ENCODE measurements around the gene LHPP.

Gene LHPP

GRCh38 chr10:124595143-124595883 is 133.7 kb downstream of the LHPP start:
- DNase-seq (ENCODE audit: low read depth) = no peak

DNA sequence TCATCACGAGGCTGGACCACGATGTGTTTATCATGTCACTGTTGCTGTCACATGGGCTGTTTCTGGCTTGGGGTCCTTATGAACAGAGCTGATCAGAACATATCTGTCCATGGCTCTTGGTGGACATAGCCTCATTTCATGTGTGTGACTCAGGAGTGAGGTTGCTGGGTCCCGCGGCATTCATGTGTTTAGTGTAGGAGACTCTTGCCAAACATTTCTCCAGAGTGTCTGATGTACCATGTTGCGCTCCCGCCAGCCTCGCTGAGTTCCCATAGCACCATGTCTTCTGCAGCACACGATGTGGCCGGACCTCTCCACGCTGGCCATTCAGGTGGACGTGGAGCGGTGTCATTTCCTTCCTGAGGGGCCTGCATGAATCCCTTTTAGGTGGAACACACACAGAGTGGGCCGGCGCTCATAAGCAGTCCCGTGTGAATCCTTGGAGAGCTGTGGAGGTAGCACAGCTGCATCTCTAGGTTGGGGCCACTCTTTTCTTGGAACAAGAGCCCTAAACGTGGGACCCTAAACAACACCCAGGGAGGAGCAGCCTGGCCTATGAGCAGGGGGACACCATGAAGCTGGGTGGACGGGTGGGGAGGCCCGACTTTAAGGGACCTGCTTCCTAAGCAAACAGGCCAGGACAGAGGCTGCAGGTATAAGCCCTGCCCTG is 134.6 kb downstream of the LHPP start:
- DNase-seq (ENCODE audit: low read depth) = no peak

GRCh38 chr10:124596962-124597845 is 135.6 kb downstream of the LHPP start:
- no peak for DNase-seq (ENCODE audit: low read depth)

DNA sequence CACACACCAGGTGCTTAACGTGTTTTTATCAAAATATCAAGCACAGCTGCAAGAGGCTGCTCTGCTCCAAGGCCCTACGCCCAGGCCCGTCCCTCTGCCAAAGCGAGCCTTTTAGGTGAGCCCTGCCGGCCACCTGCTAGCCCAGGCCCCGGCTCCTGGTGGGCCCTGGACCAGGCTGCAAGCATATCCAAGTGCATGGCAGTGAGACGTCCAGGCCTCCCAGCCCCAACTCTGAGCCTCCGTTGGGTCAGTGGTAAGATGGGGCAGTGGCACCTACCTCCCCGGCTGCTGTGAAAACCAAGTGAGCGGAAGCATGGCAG is 136.2 kb downstream of the LHPP start:
- no peak for DNase-seq (ENCODE audit: low read depth)

DNA sequence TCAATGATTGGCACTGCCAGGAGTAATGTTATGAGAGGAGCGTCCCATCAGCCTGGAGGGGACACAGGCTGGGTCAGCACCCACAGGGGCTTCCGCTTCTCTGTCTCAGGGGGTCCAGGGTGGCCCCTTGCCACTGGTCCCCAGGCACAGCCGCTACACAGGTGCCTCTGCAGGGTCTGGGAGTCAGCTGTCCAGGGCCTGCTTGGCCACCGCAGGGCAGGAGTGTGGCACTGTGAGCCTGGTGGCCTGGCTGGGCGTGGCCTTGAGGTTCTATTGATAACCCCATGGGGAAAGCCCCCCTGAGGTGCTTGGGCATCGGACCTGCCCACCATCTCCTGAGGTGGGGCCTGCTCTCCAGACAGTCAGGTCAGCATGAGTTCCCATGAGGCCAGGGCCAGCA is 136.6 kb downstream of the LHPP start:
- no peak for DNase-seq (ENCODE audit: low read depth)

GRCh38 chr10:124598773-124599587 is 137.4 kb downstream of the LHPP start:
- DNase-seq (ENCODE audit: low read depth) = no peak

- DNase-seq (ENCODE audit: low read depth) = no peak
These were observed 138.0 kb downstream of the LHPP start for GRCh38 chr10:124599588-124600050.

DNA sequence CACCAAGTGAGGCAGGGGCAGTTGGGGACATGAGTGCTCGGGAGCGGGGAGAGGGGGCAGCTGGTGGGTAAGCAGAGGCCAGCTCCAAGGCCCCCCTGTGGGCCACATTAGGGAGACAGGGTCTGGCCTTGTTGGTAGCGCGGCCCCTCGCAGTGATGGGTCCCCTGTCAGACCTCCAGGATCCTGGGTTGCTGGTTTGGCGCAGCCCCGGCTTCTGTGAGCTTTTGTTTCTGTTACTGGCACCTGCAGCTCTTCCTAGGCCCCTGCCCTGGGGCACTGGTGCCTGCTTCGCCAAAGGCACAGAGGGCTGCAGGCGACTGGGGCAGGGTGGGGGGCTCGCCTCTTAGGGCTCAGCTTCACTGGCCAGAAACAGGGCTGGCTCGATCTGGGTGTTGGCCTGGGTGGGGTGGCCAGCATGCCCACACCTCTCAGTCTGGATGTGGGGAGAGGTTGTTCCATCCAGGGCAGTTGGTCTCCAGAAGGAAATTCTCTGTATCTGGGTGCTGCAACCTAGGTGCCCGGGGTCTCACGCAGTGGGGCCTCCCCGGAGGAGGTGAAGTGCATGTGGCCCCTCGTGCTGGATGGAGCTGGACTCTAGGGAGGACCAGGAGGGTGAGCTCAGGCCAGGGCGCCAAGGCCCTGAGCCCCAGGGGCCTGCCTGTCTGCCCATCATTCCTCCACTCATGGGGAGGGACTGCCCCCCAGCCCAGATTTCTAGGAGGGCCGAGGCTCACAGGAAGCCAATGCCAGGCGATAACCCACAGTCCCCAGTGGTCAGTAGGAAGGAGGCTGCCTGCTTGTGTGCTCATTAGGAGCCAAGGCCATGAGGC is 138.6 kb downstream of the LHPP start:
- no peak for DNase-seq (ENCODE audit: low read depth)

DNA sequence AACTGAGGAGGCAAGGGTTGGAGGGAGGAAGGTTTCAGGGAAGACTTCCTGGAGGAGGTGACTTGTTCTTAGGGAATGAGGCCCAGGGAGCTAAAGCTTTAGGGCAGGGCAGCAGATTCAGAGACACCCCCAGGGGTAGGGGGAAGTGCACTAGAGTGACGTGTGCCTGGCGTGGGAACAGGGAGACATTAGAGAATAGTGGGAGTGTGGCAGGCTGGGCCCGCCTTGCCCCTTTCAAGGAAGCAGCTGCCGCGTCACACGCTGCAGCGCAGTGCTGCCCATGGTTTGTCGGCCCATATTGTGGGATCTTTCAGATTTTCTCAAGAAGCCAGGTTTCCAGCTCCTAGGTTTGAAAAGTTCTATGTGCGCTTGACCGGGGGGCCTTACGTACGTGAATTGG is 139.4 kb downstream of the LHPP start:
- DNase-seq (ENCODE audit: low read depth) = no peak

DNA sequence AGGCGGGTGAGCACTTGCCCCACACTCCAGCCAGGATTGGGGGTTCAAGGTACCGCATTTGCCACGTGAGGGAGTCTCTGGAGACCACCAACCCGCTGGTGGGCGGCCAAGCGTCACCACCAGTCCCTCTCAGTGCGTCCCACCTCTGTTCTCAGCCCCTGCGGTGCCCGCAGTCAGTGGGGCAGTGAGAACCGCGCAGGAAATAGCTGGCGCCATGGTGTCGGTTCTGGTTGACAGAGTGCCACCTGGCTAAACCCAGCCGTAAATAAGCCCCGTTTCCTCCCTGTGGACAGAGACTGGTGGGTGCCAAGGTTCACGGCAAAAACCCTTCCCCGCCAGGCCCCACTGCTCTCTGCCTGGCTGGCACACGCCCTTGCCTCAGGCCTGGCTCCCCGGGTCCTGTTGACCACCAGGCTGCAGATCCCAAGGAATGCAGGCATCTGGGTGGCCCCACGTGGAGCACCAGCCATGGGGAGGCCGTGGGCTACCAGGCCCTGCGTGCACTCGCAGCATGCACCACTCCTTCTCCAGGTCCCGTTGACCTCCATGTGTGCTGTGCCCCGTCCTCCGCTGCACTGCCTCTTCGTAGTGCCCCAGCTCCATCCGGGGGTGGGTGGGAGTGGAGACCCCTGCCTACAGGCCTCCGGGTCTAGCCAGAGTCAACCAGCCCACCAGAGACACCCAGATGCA is 140.0 kb downstream of the LHPP start:
- no peak for DNase-seq (ENCODE audit: low read depth)

- no peak for DNase-seq (ENCODE audit: low read depth)
These were observed 140.5 kb downstream of the LHPP start for GRCh38 chr10:124602121-124602561.

DNA sequence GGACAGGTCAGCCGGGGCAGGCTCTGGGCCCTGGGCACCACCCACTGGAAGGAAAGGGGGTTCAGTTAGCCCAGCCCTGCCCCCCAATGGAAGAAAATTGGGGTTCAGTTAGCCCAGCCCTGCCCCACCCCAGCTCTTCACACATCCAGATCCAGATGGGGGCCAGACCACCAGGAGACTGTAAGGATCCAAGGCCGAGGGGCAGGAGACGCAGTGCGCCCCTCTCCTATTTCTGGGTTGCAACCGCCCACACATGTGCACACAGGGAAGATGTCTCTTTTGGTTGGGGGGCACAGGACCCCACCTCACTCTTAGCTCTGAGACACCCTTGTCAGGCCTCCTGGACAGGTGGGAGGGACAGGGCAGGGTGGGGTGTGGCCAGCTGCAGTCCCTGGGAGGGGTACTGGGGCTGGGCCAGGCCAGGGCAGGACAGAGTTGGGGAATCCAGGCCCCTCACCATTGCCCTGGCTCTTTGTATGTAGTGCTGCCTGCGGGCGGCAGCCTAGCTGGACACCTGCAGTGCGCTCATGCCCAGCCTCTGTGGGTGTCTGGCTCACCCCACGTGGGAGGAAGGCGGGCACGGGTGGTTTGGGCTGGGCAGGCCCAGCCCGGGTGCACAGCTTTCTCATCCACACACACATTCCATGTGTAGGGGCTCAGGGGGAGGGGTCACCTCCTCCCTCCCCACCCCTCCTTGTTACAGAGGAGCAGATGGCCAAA is 141.2 kb downstream of the LHPP start:
- no peak for DNase-seq (ENCODE audit: low read depth)

- DNase-seq (ENCODE audit: low read depth) = no peak
These were observed 142.0 kb downstream of the LHPP start for GRCh38 chr10:124603376-124604213.

- no peak for DNase-seq (ENCODE audit: low read depth)
These were observed 142.8 kb downstream of the LHPP start for GRCh38 chr10:124604214-124605000.

DNA sequence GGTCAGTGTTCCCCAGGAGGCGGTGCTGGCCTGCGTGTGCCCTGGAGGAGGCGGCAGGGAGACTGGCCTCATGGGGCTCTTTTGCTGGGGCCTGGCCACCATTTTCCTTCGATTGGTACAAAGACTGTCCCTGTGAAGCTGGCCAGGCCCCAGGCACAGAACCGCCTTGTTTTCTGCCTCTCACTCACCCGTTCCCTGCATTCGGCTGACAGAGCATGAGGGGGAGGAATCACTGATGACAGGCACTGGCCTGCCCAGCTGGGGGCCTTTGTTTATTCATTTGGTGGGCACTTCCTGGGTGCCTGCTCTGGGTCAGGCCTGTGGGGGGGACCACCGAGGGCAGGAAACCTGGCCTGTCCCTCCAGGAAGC is 143.4 kb downstream of the LHPP start:
- no peak for DNase-seq (ENCODE audit: low read depth)

DNA sequence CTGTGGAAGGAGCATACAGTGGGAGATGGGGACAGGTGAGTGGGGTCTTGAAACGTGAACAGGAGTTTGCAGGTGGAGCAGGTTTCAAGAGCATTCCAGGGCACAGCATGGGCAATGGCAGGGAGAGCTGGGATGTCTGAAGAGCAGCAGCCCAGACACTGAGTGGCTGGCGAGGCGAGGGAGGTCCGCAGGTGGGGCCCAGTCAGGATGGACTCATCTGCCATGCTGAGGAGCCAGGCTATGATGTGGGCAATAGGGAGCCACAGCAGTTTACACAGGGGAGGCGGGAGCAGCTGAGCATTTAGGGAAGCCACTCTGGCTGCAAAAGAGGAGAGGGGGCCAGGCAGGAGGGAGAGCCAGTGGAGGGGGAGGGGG is 143.8 kb downstream of the LHPP start:
- no peak for DNase-seq (ENCODE audit: low read depth)

GRCh38 chr10:124605856-124606812 is 144.5 kb downstream of the LHPP start:
- no peak for DNase-seq (ENCODE audit: low read depth)
